Measurements from ENCODE around the gene RTTN. TPM values are rescaled to one million over a fixed set of nuclear protein-coding genes. Genes with fewer than 3 reads are reported as not detected.

The RTTN gene
- total and polyA plus RNA-seq, 10 of the 15 experiments (the other 5 are each of a cell fraction or from before 2014, with no cell fraction given): 9.4 to 36.6 (median 15.7) TPM

- no peak for TF ChIP-seq MLLT1 (IDR thresholded peaks at IDR 0.05)
- TF ChIP-seq MEF2A (IDR thresholded peaks at IDR 0.05; ENCODE audit: insufficient read depth, low read depth, low read length): no peak
- no peak for TF ChIP-seq TAF1 (IDR thresholded peaks at IDR 0.05; ENCODE audit: borderline replicate concordance, low read depth, low read length)
- no peak for TF ChIP-seq ETV6 (conservative IDR thresholded peaks at IDR 0.05 in 1 of 2, IDR thresholded peaks at IDR 0.05 in 1 of 2; ENCODE audit: borderline replicate concordance in 1 of 2, low read depth in 1 of 2)
Observed at GRCh38 chr18:70074116-70074515, 131.4 kb downstream of the RTTN start (continued).

GRCh38 chr18:70073432-70073831 is 132.1 kb downstream of the RTTN start:
- no TSS peak for BruUV-seq (replicated peaks)
- Histone ChIP-seq H3K36me3 (ENCODE audit: control insufficient read depth in 2 of 2, insufficient read depth in 2 of 2, low read length in 1 of 2) (peaks cover 2% of the 10 kb centered on the region in 2 experiments; a peak in 2 of 4 replicates), H2AFZ (ENCODE audit: control insufficient read depth, low read depth, low read length) (no peak overlapping the region), H3K27me3 (replicated peaks in 1 of 2; ENCODE audit: control insufficient read depth in 2 of 2, insufficient read depth in 2 of 2, low read length in 1 of 2) (no peaks in the 10 kb centered on the region), H3K9me3 (replicated peaks; ENCODE audit: control insufficient read depth, insufficient read depth, low read length) (no peaks in the 10 kb centered on the region), H3K27ac (ENCODE audit: control insufficient read depth, insufficient read depth) (no peak overlapping the region), H3K9ac (ENCODE audit: control insufficient read depth, insufficient read depth, low read length) (no peak overlapping the region), H3K79me2 (ENCODE audit: control insufficient read depth, insufficient read depth, low read length) (no peaks in the 10 kb centered on the region), H3K4me3 (no peak overlapping the region), H3K4me1 (ENCODE audit: control insufficient read depth, insufficient read depth, low read length) (no peaks in the 10 kb centered on the region), H3K4me2 (ENCODE audit: control insufficient read depth, insufficient read depth) (no peak overlapping the region), H4K20me1 (ENCODE audit: control insufficient read depth, insufficient read depth) (no peaks in the 10 kb centered on the region)
- DNase-seq (ENCODE audit: low read depth, low spot score) (no peak), FAIRE-seq (no peak), ATAC-seq (no peak)
- ChIA-PET CTCF (interaction anchor here (1.0 to 2.1 kb wide), 4 partner anchors 12 to 132 kb away, joined by 3 to 6 read pairs (median 4); partner anchors contain the start of gene RTTN), POLR2A (no interaction called here), RAD21 (ENCODE audit: unreplicated experiment) (interaction anchor here (1.1 to 1.5 kb wide), 2 partner anchors 1147 to 1148 kb away, joined by 3 to 4 read pairs; no protein-coding TSS in a partner anchor), SMC1A (ENCODE audit: uncharacterized antibody, unreplicated experiment) (interaction anchor here (1.1 to 1.2 kb wide), 2 partner anchors 11 to 114 kb away, joined by 3 to 5 read pairs; no protein-coding TSS in a partner anchor)
- WGBS (ENCODE audit: insufficient coverage, insufficient replicate concordance, low lambda C conversion rate, missing lambda C conversion rate): 94% methylated on average over 5 of the region's 5 CpGs
- in situ Hi-C loops (cut with MboI): no loop called here
- intact Hi-C loops (cut with micrococcal nuclease; ENCODE audit: unreplicated experiment): loop anchor here (2.0 to 5.0 kb wide), 2 partner anchors 176 to 437 kb away; no protein-coding TSS in a partner anchor
- TF ChIP-seq SMAD1 (IDR thresholded peaks at IDR 0.05; ENCODE audit: low read depth, partially characterized antibody): no peak
- no peak for TF ChIP-seq ELK1 (IDR thresholded peaks at IDR 0.05; ENCODE audit: low read depth, low read length)
- no peak for TF ChIP-seq SIX5 (IDR thresholded peaks at IDR 0.05; ENCODE audit: low read depth, low read length, severe bottlenecking)
- no peak for TF ChIP-seq TCF3 (IDR thresholded peaks at IDR 0.05; ENCODE audit: borderline replicate concordance, insufficient read depth, low read depth, low read length)
- TF ChIP-seq NRF1 (conservative IDR thresholded peaks at IDR 0.05; ENCODE audit: low read depth, low read length): no peak
- no peak for TF ChIP-seq JUND (IDR thresholded peaks at IDR 0.05; ENCODE audit: low read depth, low read length)
- no peak for TF ChIP-seq CEBPB (IDR thresholded peaks at IDR 0.05; ENCODE audit: borderline replicate concordance in 1 of 2, low read depth in 2 of 2, low read length in 2 of 2)
- TF ChIP-seq EZH2 (IDR thresholded peaks at IDR 0.05; ENCODE audit: borderline replicate concordance, control insufficient read depth, low read depth, low read length): no peak
